ENCODE results near the gene EPGN. TPM values are rescaled to one million over a fixed set of nuclear protein-coding genes. Genes with fewer than 3 reads are reported as not detected.
A peak's percentile ranks its signal among the peaks of the same experiment; 100 is the strongest.

Gene EPGN
- polyA plus RNA-seq, 2 of the 4 experiments (the other 2 are of a cell fraction) = not detected

- Histone ChIP-seq H3K4me1 (peaks cover 38% of the 10 kb centered on the region), H3K4me3 (peak overlapping the region; percentile 69), H3K27ac (peak overlapping the region; percentile 76 to 90), H3K4me2 (peak overlapping the region; percentile 82), H3K9me3 (no peaks in the 10 kb centered on the region)
- FAIRE-seq (no peak), DNase-seq (ENCODE audit: low read depth in 1 of 2, low spot score in 1 of 2) (no peak), ATAC-seq (peak in 1 of 2 experiments; percentile 9; a peak in 3 of 6 replicates)
- no peak for TF ChIP-seq FOSB (CRISPR knock-in tag; IDR thresholded peaks at IDR 0.05)
- TF ChIP-seq HMGXB4 (CRISPR knock-in tag; IDR thresholded peaks at IDR 0.05; ENCODE audit: borderline replicate concordance) = no peak
- TF ChIP-seq ELK1 (IDR thresholded peaks at IDR 0.05; ENCODE audit: low read depth, low read length) = no peak
- no peak for TF ChIP-seq HDAC2 (IDR thresholded peaks at IDR 0.05)
- no peak for TF ChIP-seq TFCP2L1 (CRISPR knock-in tag; IDR thresholded peaks at IDR 0.05)
- no peak for TF ChIP-seq MAZ (IDR thresholded peaks at IDR 0.05; ENCODE audit: borderline replicate concordance, low read depth, low read length)
- no peak for TF ChIP-seq NPAS2 (CRISPR knock-in tag; IDR thresholded peaks at IDR 0.05; ENCODE audit: borderline replicate concordance)
- CTCF ChIA-PET = interaction anchor here (1.4 to 2.1 kb wide), 2 partner anchors 43 to 44 kb away, joined by 3 to 7 read pairs; no protein-coding TSS in a partner anchor
- POLR2A ChIA-PET = interaction anchor here (0.6 to 1.7 kb wide), 6 partner anchors 11 to 290 kb away, joined by 4 to 13 read pairs (median 5); no protein-coding TSS in a partner anchor
- WGBS (ENCODE audit: missing lambda C conversion rate) = 4% methylated on average over 8 of the region's 8 CpGs
Measured at GRCh38 chr4:74364256-74364651, 56.0 kb downstream of the EPGN start.

GRCh38 chr4:74364652-74365491 is 56.6 kb downstream of the EPGN start, which contains the start of gene EREG:
EREG (plus strand) TSS chr4:74365145; CDS start chr4:74365309, 164 bp downstream.
- Histone ChIP-seq H3K4me1 (peaks cover 38% of the 10 kb centered on the region), H3K27ac (peak within 1 kb of the TSS; percentile 76 to 90), H3K9me3 (no peaks in the 10 kb centered on the region), H3K4me2 (peak within 1 kb of the TSS; percentile 82), H3K4me3 (peak within 1 kb of the TSS; percentile 69)
- DNase-seq (ENCODE audit: low read depth in 1 of 2, low spot score in 1 of 2) (peak; percentile 33 to 88), FAIRE-seq (no peak), ATAC-seq (peak; percentile 83 to 86)
- TF ChIP-seq JUN (IDR thresholded peaks at IDR 0.05) = peak; percentile 50 to 80; a peak in 4 of 5 replicates
- peak; percentile 90 for TF ChIP-seq POLR2A (IDR thresholded peaks at IDR 0.05; ENCODE audit: low read length)
- TF ChIP-seq CHD2 (IDR thresholded peaks at IDR 0.05; ENCODE audit: low read length, partially characterized antibody) = no peak
- TF ChIP-seq MAX (IDR thresholded peaks at IDR 0.05) = peak; percentile 37; the same call in 1 of the 2 replicates
- TF ChIP-seq CEBPB (IDR thresholded peaks at IDR 0.05) = peak; percentile 42 to 43; a peak in 3 of 4 replicates
- no peak for TF ChIP-seq NR3C1 (IDR thresholded peaks at IDR 0.05)
- POLR2A ChIA-PET = interaction anchor here (0.6 to 1.7 kb wide), 6 partner anchors 11 to 289 kb away, joined by 4 to 13 read pairs (median 5); no protein-coding TSS in a partner anchor
- under 1% methylated on average over 29 of the region's 40 CpGs for WGBS (ENCODE audit: missing lambda C conversion rate)
- CTCF ChIA-PET = interaction anchor here (1.4 to 2.1 kb wide), 2 partner anchors 43 to 45 kb away, joined by 3 to 7 read pairs; no protein-coding TSS in a partner anchor

GRCh38 chr4:74365761-74366160 is 57.5 kb downstream of the EPGN start:
- Histone ChIP-seq H3K27ac (peak overlapping the region; percentile 76 to 90), H3K4me2 (peak overlapping the region; percentile 82), H3K4me1 (peaks cover 47% of the 10 kb centered on the region), H3K9me3 (no peaks in the 10 kb centered on the region), H3K4me3 (peak overlapping the region; percentile 69)
- ChIA-PET POLR2A (interaction anchor here (1.6 to 1.7 kb wide), 3 partner anchors 79 to 288 kb away, joined by 5 to 8 read pairs (median 7); partner anchors contain the start of gene AREG), CTCF (interaction anchor here (1.0 to 1.4 kb wide), 2 partner anchors 12 to 46 kb away, joined by 3 read pairs; no protein-coding TSS in a partner anchor)
- TF ChIP-seq POLR2A (IDR thresholded peaks at IDR 0.05; ENCODE audit: low read length) = peak; percentile 30
- no peak for TF ChIP-seq ZNF302 (CRISPR knock-in tag; IDR thresholded peaks at IDR 0.05)
- TF ChIP-seq MAZ (IDR thresholded peaks at IDR 0.05; ENCODE audit: borderline replicate concordance, low read depth, low read length) = no peak
- TF ChIP-seq BCL3 (IDR thresholded peaks at IDR 0.05) = no peak
- no peak for TF ChIP-seq CEBPB (IDR thresholded peaks at IDR 0.05)
- no peak for FAIRE-seq
- 0% methylated on average over 10 of the region's 11 CpGs for WGBS (ENCODE audit: missing lambda C conversion rate)
- no peak for DNase-seq (ENCODE audit: low read depth in 1 of 2, low spot score in 1 of 2)
- peak; percentile 18 to 40; a peak in 4 of 6 replicates for ATAC-seq

Other genes starting within 250 kb of the EPGN start
- 59.5 and 122 TPM in 2 replicates for gene CXCL2, start 209.3 kb upstream of the EPGN start, polyA plus RNA-seq (2011; rRNA removed)
- gene CXCL2, start 209.3 kb upstream of the EPGN start, polyA plus RNA-seq (2017; fragmentation: RNase III; extraction: RNeasy Plus Mini Kit Qiagen cat#74134 plus additional on column Dnase treatment) = 9.3 to 10.6 TPM (median 9.4 TPM) in 3 replicates
- 13.9 and 19.3 TPM in 2 replicates for gene MTHFD2L, start 150.4 kb upstream of the EPGN start, polyA plus RNA-seq (2011; rRNA removed)
- gene MTHFD2L, start 150.4 kb upstream of the EPGN start, polyA plus RNA-seq (2017; fragmentation: RNase III; extraction: RNeasy Plus Mini Kit Qiagen cat#74134 plus additional on column Dnase treatment) = 6.3 to 9.0 TPM (median 8.5 TPM) in 3 replicates
- gene EREG, start 56.7 kb downstream of the EPGN start, polyA plus RNA-seq (2011; rRNA removed) = 71.1 and 102 TPM in 2 replicates
- 32.6 to 39.7 TPM (median 34.0 TPM) in 3 replicates for gene EREG, start 56.7 kb downstream of the EPGN start, polyA plus RNA-seq (2017; fragmentation: RNase III; extraction: RNeasy Plus Mini Kit Qiagen cat#74134 plus additional on column Dnase treatment)
- gene AREG, start 136.7 kb downstream of the EPGN start, polyA plus RNA-seq (2011; rRNA removed) = 109 and 187 TPM in 2 replicates
- 46.3 to 58.9 TPM (median 52.2 TPM) in 3 replicates for gene AREG, start 136.7 kb downstream of the EPGN start, polyA plus RNA-seq (2017; fragmentation: RNase III; extraction: RNeasy Plus Mini Kit Qiagen cat#74134 plus additional on column Dnase treatment)